Memory B cell (primary cell): ENCODE results near the gene DMD.

Experiments
- ATAC-seq: fragments of 150-1000 bp; cut with Tn5 transposase; 2 replicates; pipeline ENCODE4 v1.10.0; 2021; ENCODE audit warnings: low read depth, mild to moderate bottlenecking, moderate library complexity
- DNase-seq, 2 donors: peaks; one replicate each; pipeline ENCODE4 v3.0.0; 2022; ENCODE audit warnings: low spot score in 2 of 2
- H3K27ac Mint-ChIP-seq: one replicate; pipeline ENCODE4 v1.8.0; 2022; ENCODE audit warnings: mild to moderate bottlenecking, moderate library complexity, mixed read lengths
- H3K27me3 Mint-ChIP-seq: one replicate; pipeline ENCODE4 v1.8.0; 2022; ENCODE audit warnings: mixed read lengths
- H3K36me3 Mint-ChIP-seq: one replicate; pipeline ENCODE4 v1.8.0; 2022; ENCODE audit warnings: mild to moderate bottlenecking, mixed read lengths
- H3K4me1 Mint-ChIP-seq: one replicate; pipeline ENCODE4 v1.8.0; 2022; ENCODE audit warnings: mixed read lengths
- H3K4me3 Mint-ChIP-seq: one replicate; pipeline ENCODE4 v1.8.0; 2022; ENCODE audit warnings: mild to moderate bottlenecking, moderate library complexity, mixed read lengths
- H3K9me3 Mint-ChIP-seq: one replicate; pipeline ENCODE4 v1.8.0; 2022; ENCODE audit warnings: mixed read lengths

The DMD gene

GRCh38 chrX:32929040-32929439 is 282.3 kb downstream of the DMD start:
- H3K4me3 Mint-ChIP-seq = no peak overlapping the region
- H3K9me3 Mint-ChIP-seq = peaks cover 2% of the 10 kb centered on the region
- H3K36me3 Mint-ChIP-seq = no peaks in the 10 kb centered on the region
- DNase-seq = no peak
- ATAC-seq = no peak
- H3K27ac Mint-ChIP-seq = no peak overlapping the region
- H3K4me1 Mint-ChIP-seq = no peaks in the 10 kb centered on the region
- no peaks in the 10 kb centered on the region for H3K27me3 Mint-ChIP-seq

- no peaks in the 10 kb centered on the region for H3K27me3 Mint-ChIP-seq
- ATAC-seq = no peak
- no peaks in the 10 kb centered on the region for H3K36me3 Mint-ChIP-seq
- no peak for DNase-seq
- no peak overlapping the region for H3K4me3 Mint-ChIP-seq
- no peaks in the 10 kb centered on the region for H3K4me1 Mint-ChIP-seq
- H3K27ac Mint-ChIP-seq = no peak overlapping the region
- H3K9me3 Mint-ChIP-seq = peaks cover 1% of the 10 kb centered on the region
These were observed 315.3 kb downstream of the DMD start for GRCh38 chrX:32896088-32896487.

- no peak overlapping the region for H3K4me3 Mint-ChIP-seq
- ATAC-seq (no peak), DNase-seq (no peak)
- H3K4me1 Mint-ChIP-seq = no peaks in the 10 kb centered on the region
- H3K36me3 Mint-ChIP-seq = no peaks in the 10 kb centered on the region
- H3K27ac Mint-ChIP-seq = no peak overlapping the region
- H3K27me3 Mint-ChIP-seq = no peaks in the 10 kb centered on the region
- H3K9me3 Mint-ChIP-seq = peaks cover 1% of the 10 kb centered on the region
These were observed 316.7 kb downstream of the DMD start for GRCh38 chrX:32894679-32895078.

DNA sequence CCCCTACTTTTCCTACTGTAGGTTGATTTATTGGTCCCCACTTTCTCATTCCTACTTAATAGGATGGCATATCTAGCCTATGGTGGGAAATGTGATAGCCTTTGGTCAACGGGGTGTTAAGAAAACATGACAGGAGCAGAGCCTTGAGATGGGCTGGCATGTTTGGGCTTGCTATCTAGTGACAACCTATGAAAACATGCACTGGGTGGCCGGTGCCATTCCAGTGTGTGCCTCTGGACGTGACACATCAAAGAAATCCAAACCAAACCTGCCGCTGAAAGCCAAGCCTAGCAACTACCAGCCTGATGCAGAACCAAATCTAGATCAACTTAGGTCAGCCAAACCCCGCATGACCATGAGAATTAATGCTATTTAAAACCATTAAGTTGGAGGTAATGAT is 317.6 kb downstream of the DMD start:
- no peaks in the 10 kb centered on the region for H3K27me3 Mint-ChIP-seq
- no peak overlapping the region for H3K27ac Mint-ChIP-seq
- no peak overlapping the region for H3K4me3 Mint-ChIP-seq
- no peaks in the 10 kb centered on the region for H3K36me3 Mint-ChIP-seq
- peaks cover 1% of the 10 kb centered on the region for H3K9me3 Mint-ChIP-seq
- DNase-seq (no peak), ATAC-seq (no peak)
- no peaks in the 10 kb centered on the region for H3K4me1 Mint-ChIP-seq

- DNase-seq = no peak
- no peak for ATAC-seq
- no peaks in the 10 kb centered on the region for H3K27me3 Mint-ChIP-seq
- no peak overlapping the region for H3K4me3 Mint-ChIP-seq
- peaks cover 3% of the 10 kb centered on the region for H3K9me3 Mint-ChIP-seq
- no peak overlapping the region for H3K27ac Mint-ChIP-seq
- H3K36me3 Mint-ChIP-seq = no peaks in the 10 kb centered on the region
- H3K4me1 Mint-ChIP-seq = no peaks in the 10 kb centered on the region
These were observed 333.8 kb downstream of the DMD start for GRCh38 chrX:32877592-32877991.

DNA sequence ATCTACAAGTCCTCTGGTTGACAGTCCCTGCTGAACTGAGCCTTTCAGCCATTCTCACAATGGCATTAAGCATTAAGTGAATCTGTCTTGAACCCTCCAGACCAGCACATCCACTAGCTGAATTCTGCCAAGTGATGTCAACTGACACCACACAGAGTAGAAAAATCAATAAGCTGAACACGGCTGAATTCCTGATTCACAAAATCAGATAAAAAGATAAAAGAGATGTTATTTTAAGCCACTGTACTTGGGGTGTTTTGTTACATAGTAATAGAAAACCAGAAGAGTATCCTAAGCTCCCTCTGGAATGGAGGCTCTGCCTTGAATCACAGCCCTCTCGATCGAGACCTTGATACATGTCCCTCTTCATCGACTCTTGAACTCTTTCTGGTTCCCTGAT is 336.5 kb downstream of the DMD start:
- no peaks in the 10 kb centered on the region for H3K4me1 Mint-ChIP-seq
- no peak overlapping the region for H3K27ac Mint-ChIP-seq
- no peak for DNase-seq
- ATAC-seq = no peak
- no peak overlapping the region for H3K4me3 Mint-ChIP-seq
- peaks cover 3% of the 10 kb centered on the region for H3K9me3 Mint-ChIP-seq
- H3K27me3 Mint-ChIP-seq = no peaks in the 10 kb centered on the region
- no peaks in the 10 kb centered on the region for H3K36me3 Mint-ChIP-seq

DNA sequence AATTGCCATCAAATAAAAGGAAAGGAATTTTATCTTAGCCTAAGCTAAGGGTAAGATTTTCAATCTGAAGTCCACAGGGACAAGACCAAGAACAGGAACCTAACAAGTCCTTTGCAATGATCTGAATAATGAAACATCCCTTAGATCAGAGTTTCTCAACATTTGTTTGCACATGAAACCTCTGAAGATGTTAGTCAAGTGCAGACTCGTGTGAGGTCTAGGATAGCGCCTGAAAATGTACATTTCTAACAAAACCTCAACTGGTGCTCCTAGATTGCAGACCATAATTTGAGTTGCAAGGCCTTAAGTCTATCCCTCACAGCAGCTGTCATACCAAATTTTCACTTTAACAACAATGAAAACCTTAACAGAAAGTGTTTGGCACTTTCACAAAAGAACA is 337.6 kb downstream of the DMD start:
- Mint-ChIP-seq H3K4me1 (no peaks in the 10 kb centered on the region), H3K9me3 (peaks cover 1% of the 10 kb centered on the region), H3K27me3 (no peaks in the 10 kb centered on the region), H3K4me3 (no peak overlapping the region), H3K36me3 (no peaks in the 10 kb centered on the region), H3K27ac (no peak overlapping the region)
- DNase-seq (no peak), ATAC-seq (no peak)

GRCh38 chrX:32871636-32872035 is 339.7 kb downstream of the DMD start:
- no peaks in the 10 kb centered on the region for H3K27me3 Mint-ChIP-seq
- H3K4me3 Mint-ChIP-seq = no peak overlapping the region
- no peaks in the 10 kb centered on the region for H3K4me1 Mint-ChIP-seq
- no peaks in the 10 kb centered on the region for H3K36me3 Mint-ChIP-seq
- H3K27ac Mint-ChIP-seq = no peak overlapping the region
- DNase-seq (no peak), ATAC-seq (no peak)
- H3K9me3 Mint-ChIP-seq = peaks cover 1% of the 10 kb centered on the region

GRCh38 chrX:32868524-32868895 is 342.8 kb downstream of the DMD start:
- no peaks in the 10 kb centered on the region for H3K27me3 Mint-ChIP-seq

GRCh38 chrX:32867781-32868523 is 343.4 kb downstream of the DMD start:
- DNase-seq (no peak), ATAC-seq (no peak)
- Mint-ChIP-seq H3K27me3 (peaks cover 1% of the 10 kb centered on the region), H3K36me3 (no peaks in the 10 kb centered on the region), H3K9me3 (no peaks in the 10 kb centered on the region), H3K4me1 (no peaks in the 10 kb centered on the region), H3K4me3 (no peak overlapping the region), H3K27ac (no peak overlapping the region)

More at GRCh38 chrX:32868524-32868895, 342.8 kb downstream of the DMD start:
- Mint-ChIP-seq H3K9me3 (no peaks in the 10 kb centered on the region), H3K27ac (no peak overlapping the region), H3K36me3 (no peaks in the 10 kb centered on the region), H3K4me3 (no peak overlapping the region), H3K4me1 (no peaks in the 10 kb centered on the region)
- DNase-seq = no peak
- no peak for ATAC-seq

- Mint-ChIP-seq H3K4me1 (no peaks in the 10 kb centered on the region), H3K27ac (no peak overlapping the region), H3K27me3 (no peaks in the 10 kb centered on the region), H3K4me3 (no peak overlapping the region), H3K9me3 (peaks cover 4% of the 10 kb centered on the region), H3K36me3 (no peaks in the 10 kb centered on the region)
- DNase-seq = no peak
- ATAC-seq = no peak
These were observed 359.1 kb downstream of the DMD start for GRCh38 chrX:32852203-32852602.

DNA sequence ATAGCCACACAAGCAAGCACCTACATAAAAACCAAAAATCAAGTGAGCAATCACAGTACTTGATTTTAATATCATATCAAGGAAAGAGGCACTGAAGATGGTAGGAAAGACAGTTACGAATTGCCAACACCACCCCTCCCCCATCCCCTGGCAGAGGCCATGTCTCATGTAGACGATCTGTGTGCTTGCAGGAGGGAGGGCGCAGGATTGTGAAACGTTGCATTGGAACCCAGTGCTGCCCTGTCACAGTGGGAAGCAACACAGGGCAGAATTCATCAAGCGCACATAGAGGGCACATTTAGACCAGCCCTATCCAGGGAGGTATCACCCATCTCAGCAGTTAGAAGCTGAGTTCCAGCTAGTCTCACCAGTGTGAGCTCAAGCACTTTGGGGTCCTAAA is 359.8 kb downstream of the DMD start:
- DNase-seq (no peak), ATAC-seq (no peak)
- Mint-ChIP-seq H3K27me3 (no peaks in the 10 kb centered on the region), H3K27ac (no peak overlapping the region), H3K9me3 (peaks cover 4% of the 10 kb centered on the region), H3K4me1 (no peaks in the 10 kb centered on the region), H3K36me3 (no peaks in the 10 kb centered on the region), H3K4me3 (no peak overlapping the region)

- no peak for ATAC-seq
- no peak for DNase-seq
- Mint-ChIP-seq H3K27me3 (no peaks in the 10 kb centered on the region), H3K9me3 (peaks cover 4% of the 10 kb centered on the region), H3K27ac (no peak overlapping the region), H3K4me3 (no peak overlapping the region), H3K36me3 (no peaks in the 10 kb centered on the region), H3K4me1 (no peaks in the 10 kb centered on the region)
These were observed 363.4 kb downstream of the DMD start for GRCh38 chrX:32847921-32848320.

- no peak overlapping the region for H3K27ac Mint-ChIP-seq
- no peaks in the 10 kb centered on the region for H3K27me3 Mint-ChIP-seq
- no peaks in the 10 kb centered on the region for H3K4me1 Mint-ChIP-seq
- DNase-seq (no peak), ATAC-seq (no peak)
- peaks cover 2% of the 10 kb centered on the region for H3K9me3 Mint-ChIP-seq
- H3K36me3 Mint-ChIP-seq = no peaks in the 10 kb centered on the region
- no peak overlapping the region for H3K4me3 Mint-ChIP-seq
These were observed 369.3 kb downstream of the DMD start for GRCh38 chrX:32842053-32842452.

DNA sequence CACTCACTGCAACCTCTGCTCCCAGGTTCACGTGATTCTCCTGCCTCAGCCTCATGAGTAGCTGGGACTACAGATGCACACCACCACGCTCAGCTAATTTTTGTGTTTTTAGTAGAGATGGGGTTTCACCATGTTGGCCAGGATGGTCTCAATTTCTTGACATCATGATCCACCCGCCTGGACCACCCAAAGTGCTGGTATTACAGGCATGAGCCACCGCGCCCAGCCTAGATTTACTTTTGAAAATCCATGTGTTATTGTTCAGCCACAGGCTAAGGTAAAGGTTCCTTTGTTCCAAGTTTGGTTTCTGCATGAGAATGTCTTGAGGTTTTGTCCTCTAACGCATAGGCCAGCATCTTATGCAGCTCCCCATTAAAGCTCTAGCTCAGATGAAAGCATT is 371.6 kb downstream of the DMD start:
- no peak overlapping the region for H3K27ac Mint-ChIP-seq
- H3K27me3 Mint-ChIP-seq = no peaks in the 10 kb centered on the region
- no peak overlapping the region for H3K4me3 Mint-ChIP-seq
- ATAC-seq (no peak), DNase-seq (no peak)
- peaks cover 2% of the 10 kb centered on the region for H3K9me3 Mint-ChIP-seq
- no peaks in the 10 kb centered on the region for H3K4me1 Mint-ChIP-seq
- H3K36me3 Mint-ChIP-seq = no peaks in the 10 kb centered on the region
